B cell (primary cell): ENCODE measurements around the gene IL10RA. TPM values are rescaled to one million over a fixed set of nuclear protein-coding genes. Genes with fewer than 3 reads are reported as not detected.

ENCODE experiments used
- ATAC-seq: fragments of 200-7000 bp; cut with Tn5 transposase; one replicate; pipeline ENCODE4 v1.10.0; 2021; ENCODE audit warnings: low read depth, mild to moderate bottlenecking, moderate number of reproducible peaks, moderate library complexity
- CTCF ChIA-PET: fragments of 350-600 bp; sonication (Branson Sonifier 250); formaldehyde crosslinking; loops from one replicate; lab custom pipeline; 2021; ENCODE audit warnings: antibody characterized with exemption, inconsistent platforms; lab: Charles Lee
- POLR2A ChIA-PET: fragments of 350-600 bp; sonication (Branson Sonifier 250); formaldehyde crosslinking; loops from one replicate; lab custom pipeline; 2021; ENCODE audit warnings: antibody characterized with exemption; lab: Charles Lee
- DNase-seq: peaks from one replicate; pipeline ENCODE4 v3.0.0; 2013
- H2AFZ ChIP-seq: 2 replicates; pipeline ENCODE4 v1.6.1; 2012; ENCODE audit warnings: mild to moderate bottlenecking, low read depth, low read length; ENCODE audit not compliant: insufficient read depth, poor library complexity, severe bottlenecking
- H3K27ac ChIP-seq, 2 donors: 1 replicate in 1 of 2; 2 replicates in 1 of 2; pipeline ENCODE4 v1.5.1; 2012 to 2013; ENCODE audit warnings: low read length in 2 of 2, mild to moderate bottlenecking in 2 of 2, moderate library complexity in 1 of 2
- H3K27me3 ChIP-seq, 4 experiments: fragments of 200-600 bp in 1 of 4; sonication (generic) in 1 of 4; replicated peaks in 1 of 4; 1 replicate in 2 of 4; 2 replicates in 2 of 4; pipeline versions ENCODE4 v1.6.1 to v1.7.0; 2013 to 2016; ENCODE audit warnings: low read length in 3 of 4, mild to moderate bottlenecking in 2 of 4, mixed read lengths in 1 of 4, moderate library complexity in 1 of 4; ENCODE audit not compliant: insufficient read depth in 4 of 4, control insufficient read depth in 3 of 4; ENCODE audit errors: control extremely low read depth in 1 of 4
- H3K36me3 ChIP-seq, 2 experiments: replicated peaks in 1 of 2; 1 replicate in 1 of 2; 2 replicates in 1 of 2; pipeline versions ENCODE4 v1.6.1 to v1.7.1; 2013; ENCODE audit warnings: low read length in 1 of 2; ENCODE audit not compliant: insufficient read depth in 2 of 2, control insufficient read depth in 1 of 2; ENCODE audit errors: control extremely low read depth in 1 of 2, extremely low read depth in 1 of 2
- H3K4me1 ChIP-seq, 2 donors: fragments of 200-600 bp in 1 of 2; sonication (generic) in 1 of 2; 1 replicate in 1 of 2; 2 replicates in 1 of 2; pipeline versions ENCODE4 v1.5.1 to v1.6.1; 2013 to 2017; ENCODE audit warnings: low read length in 2 of 2; ENCODE audit not compliant: control insufficient read depth in 2 of 2, insufficient read depth in 2 of 2
- H3K4me2 ChIP-seq: replicated peaks from 2 replicates; pipeline ENCODE3; 2012; ENCODE audit warnings: mild to moderate bottlenecking, low read depth, low read length; ENCODE audit not compliant: poor library complexity, severe bottlenecking
- H3K4me3 ChIP-seq, 5 experiments: fragments of 200-600 bp in 1 of 5; sonication (generic) in 1 of 5; 1 replicate in 3 of 5; 2 replicates in 2 of 5; pipeline versions ENCODE4 v1.5.1 to v1.7.0; 2011 to 2016; ENCODE audit warnings: low read length in 4 of 5, mild to moderate bottlenecking in 4 of 5, low read depth in 2 of 5, control low read depth in 1 of 5, moderate library complexity in 1 of 5; ENCODE audit not compliant: insufficient read depth in 1 of 5; ENCODE audit errors: control extremely low read depth in 1 of 5, extremely low read depth in 1 of 5
- H3K79me2 ChIP-seq: fragments of 200-600 bp; sonication (generic); one replicate; pipeline ENCODE4 v1.6.0; 2016; ENCODE audit warnings: low read length; ENCODE audit not compliant: control insufficient read depth, insufficient read depth
- H3K9ac ChIP-seq: fragments of 200-600 bp; sonication (generic); 2 replicates; pipeline ENCODE4 v1.6.1; 2017; ENCODE audit warnings: mild to moderate bottlenecking, low read length, moderate library complexity
- H3K9me3 ChIP-seq, 3 donors: one replicate each; pipeline versions ENCODE4 v1.6.1 to v1.7.1; 2013; ENCODE audit warnings: low read length in 2 of 3; ENCODE audit not compliant: control insufficient read depth in 2 of 3, insufficient read depth in 1 of 3; ENCODE audit errors: control extremely low read depth in 1 of 3
- H4K20me1 ChIP-seq: 2 replicates; pipeline ENCODE4 v1.6.0; 2012; ENCODE audit warnings: mild to moderate bottlenecking, low read length; ENCODE audit not compliant: insufficient read depth, control insufficient read depth, poor library complexity, severe bottlenecking
- H3K27ac Mint-ChIP-seq: one replicate; pipeline ENCODE4 v1.8.0; 2021; ENCODE audit warnings: mixed read lengths
- H3K27me3 Mint-ChIP-seq: one replicate; pipeline ENCODE4 v1.8.0; 2021; ENCODE audit warnings: mixed read lengths
- H3K4me1 Mint-ChIP-seq: one replicate; pipeline ENCODE4 v1.8.0; 2021; ENCODE audit warnings: mixed read lengths
- H3K4me3 Mint-ChIP-seq: one replicate; pipeline ENCODE4 v1.8.0; 2021; ENCODE audit warnings: mixed read lengths
- H3K9me3 Mint-ChIP-seq: one replicate; pipeline ENCODE4 v1.8.0; 2022; ENCODE audit warnings: mixed read lengths; ENCODE audit not compliant: insufficient read depth
- EZH2 ChIP-seq: IDR thresholded peaks from 2 replicates; pipeline ENCODE4 v1.6.1; 2012; ENCODE audit warnings: borderline replicate concordance, low read depth, mild to moderate bottlenecking, moderate library complexity, low read length; ENCODE audit not compliant: insufficient read depth, poor library complexity, severe bottlenecking
- WGBS: methylation state at CpG from one replicate; pipeline ENCODE4 v1.1.5; 2013; ENCODE audit warnings: missing lambda C conversion rate; ENCODE audit not compliant: insufficient coverage; 5-methylcytosine and 5-hydroxymethylcytosine counted together
- intact Hi-C: fragments of 100-400 bp; cut with micrococcal nuclease; formaldehyde crosslinking; loops from one replicate; pipeline ENCODE4 v1.10.0; 2022
- polyA plus RNA-seq: library from polyadenylated mRNA; depleted of rRNA; stranded (reverse); fragments of >200 nt; gene quantifications from 2 replicates; pipeline ENCODE4 v1.2.3, GENCODE V29; 2012
- total RNA-seq, 2 donors: library from RNA; stranded (reverse); fragments of 120-200 nt in 1 of 2; gene quantifications; 1 replicate in 1 of 2; 2 replicates in 1 of 2; pipeline versions ENCODE4 v1.2.3 to v1.2.4, GENCODE V29; 2013 to 2022
- TF ChIP-seq, protein P1 (sequence below): fragments of 200-600 bp; IDR thresholded peaks from one replicate; pipeline ENCODE4 v1.8.0; 2022; ENCODE audit warnings: antibody characterized with exemption, mild to moderate bottlenecking

IL10RA gene
- total and polyA plus RNA-seq, 2 donors (not counting 1 experiment from before 2014, with no cell fraction given) = 73.3 to 417 TPM

DNA sequence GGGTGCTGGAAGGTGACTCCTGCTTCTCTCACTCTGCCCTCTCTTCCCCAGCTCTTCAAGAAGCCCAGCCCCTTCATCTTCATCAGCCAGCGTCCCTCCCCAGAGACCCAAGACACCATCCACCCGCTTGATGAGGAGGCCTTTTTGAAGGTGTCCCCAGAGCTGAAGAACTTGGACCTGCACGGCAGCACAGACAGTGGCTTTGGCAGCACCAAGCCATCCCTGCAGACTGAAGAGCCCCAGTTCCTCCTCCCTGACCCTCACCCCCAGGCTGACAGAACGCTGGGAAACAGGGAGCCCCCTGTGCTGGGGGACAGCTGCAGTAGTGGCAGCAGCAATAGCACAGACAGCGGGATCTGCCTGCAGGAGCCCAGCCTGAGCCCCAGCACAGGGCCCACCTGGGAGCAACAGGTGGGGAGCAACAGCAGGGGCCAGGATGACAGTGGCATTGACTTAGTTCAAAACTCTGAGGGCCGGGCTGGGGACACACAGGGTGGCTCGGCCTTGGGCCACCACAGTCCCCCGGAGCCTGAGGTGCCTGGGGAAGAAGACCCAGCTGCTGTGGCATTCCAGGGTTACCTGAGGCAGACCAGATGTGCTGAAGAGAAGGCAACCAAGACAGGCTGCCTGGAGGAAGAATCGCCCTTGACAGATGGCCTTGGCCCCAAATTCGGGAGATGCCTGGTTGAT lies 12.6 kb downstream of the IL10RA start:
- peak overlapping the region in 1 of 2 donors; percentile 52 for H3K27ac ChIP-seq
- Mint-ChIP-seq H3K27ac (peak overlapping the region; percentile 85), H3K4me1 (peaks cover 59% of the 10 kb centered on the region), H3K9me3 (peaks cover 2% of the 10 kb centered on the region), H3K27me3 (no peaks in the 10 kb centered on the region), H3K4me3 (no peak overlapping the region)
- no peak for DNase-seq
- POLR2A ChIA-PET = interaction anchor here (0.6 to 21.8 kb wide), 5 partner anchors 5 to 55 kb away, joined by 3 to 346 read pairs (median 11); partner anchors contain the start of gene IL10RA
- peaks cover 27 to 36% of the 10 kb centered on the region in 2 donors for H3K4me1 ChIP-seq
- ATAC-seq = no peak
- H3K27me3 ChIP-seq = no peaks in the 10 kb centered on the region
- no peak overlapping the region for H3K9ac ChIP-seq
- H2AFZ ChIP-seq = no peak overlapping the region
- H4K20me1 ChIP-seq = no peaks in the 10 kb centered on the region
- peaks cover 0 to 2% (median 2%) of the 10 kb centered on the region in 3 donors for H3K9me3 ChIP-seq
- H3K36me3 ChIP-seq = peaks cover 7 to 73% of the 10 kb centered on the region in 2 experiments
- H3K4me2 ChIP-seq = no peak overlapping the region
- peaks cover 10% of the 10 kb centered on the region for H3K79me2 ChIP-seq
- no peak overlapping the region for H3K4me3 ChIP-seq
- 84% methylated on average over 10 of the region's 10 CpGs for WGBS
- intact Hi-C loops = no loop called here
- TF ChIP-seq, protein P1, sequence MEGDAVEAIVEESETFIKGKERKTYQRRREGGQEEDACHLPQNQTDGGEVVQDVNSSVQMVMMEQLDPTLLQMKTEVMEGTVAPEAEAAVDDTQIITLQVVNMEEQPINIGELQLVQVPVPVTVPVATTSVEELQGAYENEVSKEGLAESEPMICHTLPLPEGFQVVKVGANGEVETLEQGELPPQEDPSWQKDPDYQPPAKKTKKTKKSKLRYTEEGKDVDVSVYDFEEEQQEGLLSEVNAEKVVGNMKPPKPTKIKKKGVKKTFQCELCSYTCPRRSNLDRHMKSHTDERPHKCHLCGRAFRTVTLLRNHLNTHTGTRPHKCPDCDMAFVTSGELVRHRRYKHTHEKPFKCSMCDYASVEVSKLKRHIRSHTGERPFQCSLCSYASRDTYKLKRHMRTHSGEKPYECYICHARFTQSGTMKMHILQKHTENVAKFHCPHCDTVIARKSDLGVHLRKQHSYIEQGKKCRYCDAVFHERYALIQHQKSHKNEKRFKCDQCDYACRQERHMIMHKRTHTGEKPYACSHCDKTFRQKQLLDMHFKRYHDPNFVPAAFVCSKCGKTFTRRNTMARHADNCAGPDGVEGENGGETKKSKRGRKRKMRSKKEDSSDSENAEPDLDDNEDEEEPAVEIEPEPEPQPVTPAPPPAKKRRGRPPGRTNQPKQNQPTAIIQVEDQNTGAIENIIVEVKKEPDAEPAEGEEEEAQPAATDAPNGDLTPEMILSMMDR = no peak
- CTCF ChIA-PET = interaction anchor here (0.5 to 12.1 kb wide), 7 partner anchors 8 to 574 kb away, joined by 3 to 134 read pairs (median 11); no protein-coding TSS in a partner anchor

GRCh38 chr11:117999354-117999993 lies 13.3 kb downstream of the IL10RA start:
- no peak for ATAC-seq
- Histone ChIP-seq H3K9ac (no peak overlapping the region), H3K4me1 (peaks cover 34 to 43% of the 10 kb centered on the region in 2 donors), H3K79me2 (peaks cover 10% of the 10 kb centered on the region), H4K20me1 (no peaks in the 10 kb centered on the region), H3K9me3 (peaks cover 0 to 4% (median 4%) of the 10 kb centered on the region in 3 donors), H3K4me3 (no peak overlapping the region), H3K27me3 (no peaks in the 10 kb centered on the region), H3K4me2 (no peak overlapping the region), H2AFZ (no peak overlapping the region), H3K36me3 (peaks cover 6 to 67% of the 10 kb centered on the region in 2 experiments), H3K27ac (peak overlapping the region in 1 of 2 donors; percentile 52)
- intact Hi-C loops = no loop called here
- no peaks in the 10 kb centered on the region for H3K27me3 Mint-ChIP-seq
- no peak overlapping the region for H3K4me3 Mint-ChIP-seq
- H3K9me3 Mint-ChIP-seq = peaks cover 2% of the 10 kb centered on the region
- CTCF ChIA-PET = interaction anchor here (1.3 to 12.1 kb wide), 6 partner anchors 12 to 156 kb away, joined by 5 to 134 read pairs (median 24); partner anchors contain the start of gene IL10RA
- WGBS = 89% methylated on average over 3 of the region's 3 CpGs
- POLR2A ChIA-PET = interaction anchor here (1.0 to 21.8 kb wide), 7 partner anchors 5 to 54 kb away, joined by 3 to 346 read pairs (median 12); partner anchors contain the start of gene IL10RA
- TF ChIP-seq, protein P1 = no peak
- TF ChIP-seq EZH2 = no peak
- H3K27ac Mint-ChIP-seq = peak overlapping the region; percentile 78
- H3K4me1 Mint-ChIP-seq = peaks cover 63% of the 10 kb centered on the region
- DNase-seq = no peak
